SK-N-SH (cell line): Measurements from ENCODE around the gene SLC7A6. TPM values are rescaled to one million over a fixed set of nuclear protein-coding genes. Genes with fewer than 3 reads are reported as not detected.

Source experiments
- CTCF ChIA-PET: fragments of 300-600, 350-600 bp; formaldehyde crosslinking; extraction: SDS; loops from one replicate; lab custom pipeline; 2021; lab: Yijun Ruan, JAX
- POLR2A ChIA-PET: fragments of 350-600 bp; sonication (Branson Sonifier 250); formaldehyde crosslinking; extraction: SDS; loops from one replicate; lab custom pipeline; 2020; ENCODE audit warnings: antibody characterized with exemption, inconsistent platforms; lab: Yijun Ruan, JAX
- DNase-seq: peaks from one replicate; pipeline ENCODE4 v3.0.0; 2012
- H2AFZ ChIP-seq: fragments of 200-600 bp; sonication (generic); 2 replicates; pipeline ENCODE4 v1.8.1; 2016; ENCODE audit warnings: antibody characterized with exemption, mild to moderate bottlenecking, low read depth
- H3F3A ChIP-seq: fragments of 200-600 bp; sonication (generic); replicated peaks from 2 replicates; pipeline ENCODE3; 2016; ENCODE audit warnings: antibody characterized with exemption, mild to moderate bottlenecking; ENCODE audit not compliant: insufficient read depth
- H3K27ac ChIP-seq, 2 experiments: fragments of 200-500 bp in 1 of 2; fragments of 200-600 bp in 1 of 2; sonication (Bioruptor generic) in 1 of 2; sonication (generic), shearing (Covaris generic) in 1 of 2; 2 replicates each; pipeline versions ENCODE4 v1.5.1 to v1.6.1; 2014 to 2016; ENCODE audit warnings: low read depth in 2 of 2, inconsistent platforms in 1 of 2, low read length in 1 of 2, mild to moderate bottlenecking in 1 of 2, mixed read lengths in 1 of 2
- H3K27me3 ChIP-seq: fragments of 200-600 bp; sonication (generic), shearing (Covaris generic); 2 replicates; pipeline ENCODE4 v1.6.1; 2016; ENCODE audit warnings: mixed run types; ENCODE audit not compliant: insufficient read depth
- H3K36me3 ChIP-seq, 2 experiments: fragments of 200-500 bp in 1 of 2; fragments of 200-600 bp in 1 of 2; sonication (Bioruptor generic) in 1 of 2; sonication (generic) in 1 of 2; replicated peaks in 1 of 2; 2 replicates each; pipeline versions ENCODE3 to v1.5.1; 2014 to 2016; ENCODE audit warnings: low read length in 1 of 2, mild to moderate bottlenecking in 1 of 2; ENCODE audit not compliant: insufficient read depth in 2 of 2, control insufficient read depth in 1 of 2
- H3K4me1 ChIP-seq, 2 experiments: fragments of 200-500 bp in 1 of 2; fragments of 200-600 bp in 1 of 2; sonication (Bioruptor generic) in 1 of 2; sonication (generic), shearing (Covaris generic) in 1 of 2; 2 replicates each; pipeline versions ENCODE4 v1.5.1 to v1.6.1; 2014 to 2016; ENCODE audit warnings: low read depth in 1 of 2, low read length in 1 of 2, mixed run types in 1 of 2; ENCODE audit not compliant: insufficient read depth in 2 of 2, control insufficient read depth in 1 of 2
- H3K4me2 ChIP-seq: fragments of 200-600 bp; sonication (generic), shearing (Covaris generic); 2 replicates; pipeline ENCODE4 v1.6.1; 2017; ENCODE audit warnings: mixed run types
- H3K4me3 ChIP-seq, 2 experiments: fragments of 200-500 bp in 1 of 2; fragments of 200-600 bp in 1 of 2; sonication (Bioruptor generic) in 1 of 2; sonication (generic), shearing (Covaris generic) in 1 of 2; 2 replicates each; pipeline versions ENCODE4 v1.5.1 to v1.8.1; 2014 to 2016; ENCODE audit warnings: low read depth in 2 of 2, inconsistent platforms in 1 of 2, low read length in 1 of 2, mild to moderate bottlenecking in 1 of 2, mixed read lengths in 1 of 2, moderate library complexity in 1 of 2
- H3K79me2 ChIP-seq: fragments of 200-600 bp; sonication (generic); 2 replicates; pipeline ENCODE4 v1.8.1; 2017; ENCODE audit warnings: mild to moderate bottlenecking; ENCODE audit not compliant: insufficient read depth
- H3K9ac ChIP-seq: fragments of 200-600 bp; sonication (generic); 2 replicates; pipeline ENCODE4 v1.6.1; 2017; ENCODE audit warnings: mixed run types
- H3K9me2 ChIP-seq: fragments of 200-600 bp; sonication (generic); 2 replicates; pipeline ENCODE4 v1.6.1; 2017; ENCODE audit warnings: mixed run types
- H3K9me3 ChIP-seq: fragments of 200-600 bp; sonication (generic); 2 replicates; pipeline ENCODE4 v1.6.1; 2017; ENCODE audit warnings: mixed run types, mild to moderate bottlenecking, moderate library complexity
- H4K20me1 ChIP-seq: fragments of 200-600 bp; sonication (generic); 2 replicates; pipeline ENCODE4 v1.6.1; 2017; ENCODE audit warnings: mild to moderate bottlenecking, mixed run types; ENCODE audit not compliant: insufficient read depth
- ELF1 ChIP-seq: IDR thresholded peaks from 2 replicates; pipeline ENCODE4 v1.4.0; 2012
- FOSL2 ChIP-seq: IDR thresholded peaks from 2 replicates; pipeline ENCODE4 v1.4.0; 2012; ENCODE audit warnings: low read depth, mild to moderate bottlenecking, moderate library complexity, borderline replicate concordance
- GABPA ChIP-seq: IDR thresholded peaks from 2 replicates; pipeline ENCODE4 v1.4.0; 2012; ENCODE audit warnings: low read depth, mild to moderate bottlenecking
- GATA2 ChIP-seq: sonication (generic); formaldehyde crosslinking; IDR thresholded peaks from 2 replicates; pipeline ENCODE4 v1.5.0; 2020; ENCODE audit warnings: mild to moderate bottlenecking, missing genetic modification reagents
- MAX ChIP-seq: IDR thresholded peaks from 2 replicates; pipeline ENCODE4 v1.4.0; 2012; ENCODE audit warnings: low read depth
- RCOR1 ChIP-seq: fragments of 150-350 bp; IDR thresholded peaks from 2 replicates; pipeline ENCODE4 v1.6.1; 2017; ENCODE audit warnings: antibody characterized with exemption, low read length
- REST ChIP-seq: IDR thresholded peaks from 2 replicates; pipeline ENCODE4 v1.6.1; 2012; ENCODE audit warnings: mild to moderate bottlenecking, low read depth, low read length, moderate library complexity
- RFX5 ChIP-seq: IDR thresholded peaks from 2 replicates; pipeline ENCODE4 v1.6.1; 2012; ENCODE audit warnings: mild to moderate bottlenecking, improper control_type of control experiment, low read length
- SMC3 ChIP-seq: IDR thresholded peaks from 2 replicates; pipeline ENCODE4 v1.6.1; 2012; ENCODE audit warnings: low read depth, low read length, improper control_type of control experiment
- TCF12 ChIP-seq: IDR thresholded peaks from 2 replicates; pipeline ENCODE4 v1.4.0; 2012
- whole genome bisulfite sequencing: methylation state at CpG from one replicate; pipeline ENCODE4 v1.1.6; 2017; ENCODE audit warnings: low lambda C conversion rate; 5-methylcytosine and 5-hydroxymethylcytosine counted together
- polyA plus RNA-seq, 3 experiments: library from polyadenylated mRNA; depleted of rRNA; stranded (reverse); fragments of >200 nt; gene quantifications; 2 replicates each; pipeline ENCODE4 v1.2.3, GENCODE V29; 2012
- TF ChIP-seq, protein P1 (sequence below): fragments of 200-600 bp; sonication (generic); IDR thresholded peaks from 2 replicates; pipeline ENCODE4 v1.6.1; 2017; ENCODE audit warnings: antibody characterized with exemption, mild to moderate bottlenecking, moderate library complexity
- TF ChIP-seq, protein P2 (sequence below): fragments of 150-350 bp; IDR thresholded peaks from 2 replicates; pipeline ENCODE4 v1.6.1; 2017; ENCODE audit warnings: antibody characterized with exemption, low read length, low read depth, borderline replicate concordance

Gene SLC7A6
- polyA plus RNA-seq, 1 of the 3 experiments (the other 2 are of a cell fraction) = 19.0 TPM

GRCh38 chr16:68252383-68252782 lies 11.9 kb upstream of the SLC7A6 start:
- no peak for DNase-seq
- Histone ChIP-seq H3K79me2 (no peaks in the 10 kb centered on the region; the same call in none of the 2 replicates), H3K4me3 (no peak overlapping the region), H3K36me3 (peaks cover 8 to 13% of the 10 kb centered on the region in 2 experiments), H3K27ac (no peak overlapping the region), H3K27me3 (no peaks in the 10 kb centered on the region), H3F3A (peaks cover 6% of the 10 kb centered on the region), H3K4me2 (no peak overlapping the region), H3K9me2 (no peaks in the 10 kb centered on the region), H2AFZ (no peak overlapping the region), H4K20me1 (no peaks in the 10 kb centered on the region), H3K9me3 (no peaks in the 10 kb centered on the region), H3K4me1 (peaks cover 0 to under 1% of the 10 kb centered on the region in 2 experiments; a peak in 2 of 4 replicates), H3K9ac (no peak overlapping the region)
- WGBS = 89% methylated on average over 5 of the region's 5 CpGs
- CTCF ChIA-PET = interaction anchor here (0.9 to 9.0 kb wide), 5 partner anchors 10 to 159 kb away, joined by 3 to 92 read pairs (median 3); partner anchors contain the start of genes PRMT7, SLC7A6 and SLC7A6OS
- TF ChIP-seq FOSL2 (no peak), RCOR1 (no peak), ELF1 (no peak), REST (no peak), TCF12 (no peak), MAX (no peak), RFX5 (no peak), GATA2 (CRISPR knock-in tag) (no peak), GABPA (no peak), SMC3 (no peak)
- TF ChIP-seq, protein P1, sequence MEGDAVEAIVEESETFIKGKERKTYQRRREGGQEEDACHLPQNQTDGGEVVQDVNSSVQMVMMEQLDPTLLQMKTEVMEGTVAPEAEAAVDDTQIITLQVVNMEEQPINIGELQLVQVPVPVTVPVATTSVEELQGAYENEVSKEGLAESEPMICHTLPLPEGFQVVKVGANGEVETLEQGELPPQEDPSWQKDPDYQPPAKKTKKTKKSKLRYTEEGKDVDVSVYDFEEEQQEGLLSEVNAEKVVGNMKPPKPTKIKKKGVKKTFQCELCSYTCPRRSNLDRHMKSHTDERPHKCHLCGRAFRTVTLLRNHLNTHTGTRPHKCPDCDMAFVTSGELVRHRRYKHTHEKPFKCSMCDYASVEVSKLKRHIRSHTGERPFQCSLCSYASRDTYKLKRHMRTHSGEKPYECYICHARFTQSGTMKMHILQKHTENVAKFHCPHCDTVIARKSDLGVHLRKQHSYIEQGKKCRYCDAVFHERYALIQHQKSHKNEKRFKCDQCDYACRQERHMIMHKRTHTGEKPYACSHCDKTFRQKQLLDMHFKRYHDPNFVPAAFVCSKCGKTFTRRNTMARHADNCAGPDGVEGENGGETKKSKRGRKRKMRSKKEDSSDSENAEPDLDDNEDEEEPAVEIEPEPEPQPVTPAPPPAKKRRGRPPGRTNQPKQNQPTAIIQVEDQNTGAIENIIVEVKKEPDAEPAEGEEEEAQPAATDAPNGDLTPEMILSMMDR = no peak
- TF ChIP-seq, protein P2, sequence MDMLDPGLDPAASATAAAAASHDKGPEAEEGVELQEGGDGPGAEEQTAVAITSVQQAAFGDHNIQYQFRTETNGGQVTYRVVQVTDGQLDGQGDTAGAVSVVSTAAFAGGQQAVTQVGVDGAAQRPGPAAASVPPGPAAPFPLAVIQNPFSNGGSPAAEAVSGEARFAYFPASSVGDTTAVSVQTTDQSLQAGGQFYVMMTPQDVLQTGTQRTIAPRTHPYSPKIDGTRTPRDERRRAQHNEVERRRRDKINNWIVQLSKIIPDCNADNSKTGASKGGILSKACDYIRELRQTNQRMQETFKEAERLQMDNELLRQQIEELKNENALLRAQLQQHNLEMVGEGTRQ = no peak
- POLR2A ChIA-PET = no interaction called here
